CMK (cell line): ENCODE measurements around the gene KCND2.

Source experiments
- DNase-seq: peaks from one replicate; pipeline ENCODE4 v3.0.0-alpha.2; 2010; ENCODE audit warnings: low read depth

The KCND2 gene

DNA sequence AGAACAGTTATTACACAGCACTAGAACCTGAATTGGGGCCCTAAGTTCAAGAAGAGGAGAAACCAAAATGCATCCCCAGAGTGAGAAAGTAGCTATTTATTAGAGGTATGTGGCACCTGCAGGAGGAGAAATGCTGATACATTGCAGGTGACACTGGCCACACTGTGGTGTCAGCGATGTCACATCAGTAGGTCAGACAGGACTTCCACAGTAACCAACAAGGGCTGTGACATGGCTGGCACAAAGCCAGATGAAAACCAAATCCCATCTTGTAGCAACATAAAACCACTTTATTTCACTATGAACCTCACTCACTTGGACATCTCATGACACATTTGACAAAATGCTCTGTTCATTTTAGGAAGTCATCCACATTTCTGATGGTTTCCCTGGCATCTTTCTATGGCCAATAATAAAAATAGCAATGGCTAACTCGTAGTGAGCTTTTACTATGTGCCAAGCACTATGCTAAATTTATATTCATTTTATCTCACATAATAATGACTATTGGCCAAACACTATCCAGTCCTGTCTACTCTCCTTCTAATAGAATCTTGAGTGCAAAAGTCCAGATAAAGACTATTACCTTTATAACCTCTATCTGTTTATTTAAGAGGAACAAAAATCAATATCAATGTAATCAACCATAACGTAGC is 430.7 kb downstream of the KCND2 start:
- no peak for DNase-seq

DNA sequence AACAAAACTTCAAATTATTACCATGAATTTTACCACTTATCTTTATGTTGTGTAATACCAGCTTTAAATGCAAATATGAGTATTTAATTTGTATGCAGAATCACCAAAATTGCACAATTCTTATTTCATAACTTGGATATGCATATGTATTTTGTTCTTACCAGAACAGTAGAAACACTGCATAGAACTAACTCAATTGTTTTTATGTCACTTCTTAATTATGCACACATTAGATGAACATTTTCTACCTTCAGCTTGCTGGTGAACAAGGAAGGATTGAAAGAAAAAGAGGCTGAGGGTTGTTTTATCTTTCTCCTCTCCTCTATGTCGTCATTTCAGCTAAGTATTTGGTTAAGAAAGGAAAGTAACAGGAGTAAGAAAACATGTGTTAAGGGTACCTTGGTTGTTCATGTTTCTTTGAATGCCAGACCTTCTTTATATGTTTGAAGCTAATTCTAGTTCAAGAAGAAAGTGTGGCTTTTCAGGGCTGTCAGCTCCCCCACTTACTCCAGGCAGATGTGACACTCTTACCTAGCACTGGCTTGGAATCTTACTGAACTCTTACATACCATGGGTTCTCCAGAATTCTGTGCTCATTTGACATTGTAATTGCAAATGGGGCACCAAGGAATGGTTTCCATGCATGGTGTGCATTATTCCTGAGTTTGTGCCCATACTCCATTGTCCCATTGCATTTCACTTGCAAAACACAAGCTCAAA is 436.4 kb downstream of the KCND2 start:
- no peak for DNase-seq

DNA sequence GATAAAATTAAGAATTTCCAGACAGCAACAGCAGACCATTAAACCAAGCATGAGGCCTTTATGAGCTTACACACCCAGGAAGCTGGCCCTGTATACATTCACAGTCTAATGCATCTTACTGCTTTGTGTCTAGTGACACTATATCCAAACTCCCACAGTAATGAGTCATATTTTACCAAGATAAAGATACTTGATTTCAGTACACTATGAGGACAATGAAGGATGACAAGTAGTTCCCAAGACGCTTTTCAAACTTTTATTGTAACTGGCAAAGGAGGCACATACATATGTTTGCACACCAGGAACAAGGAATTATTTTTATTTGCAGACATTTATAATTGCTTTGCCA is 437.0 kb downstream of the KCND2 start:
- no peak for DNase-seq

DNA sequence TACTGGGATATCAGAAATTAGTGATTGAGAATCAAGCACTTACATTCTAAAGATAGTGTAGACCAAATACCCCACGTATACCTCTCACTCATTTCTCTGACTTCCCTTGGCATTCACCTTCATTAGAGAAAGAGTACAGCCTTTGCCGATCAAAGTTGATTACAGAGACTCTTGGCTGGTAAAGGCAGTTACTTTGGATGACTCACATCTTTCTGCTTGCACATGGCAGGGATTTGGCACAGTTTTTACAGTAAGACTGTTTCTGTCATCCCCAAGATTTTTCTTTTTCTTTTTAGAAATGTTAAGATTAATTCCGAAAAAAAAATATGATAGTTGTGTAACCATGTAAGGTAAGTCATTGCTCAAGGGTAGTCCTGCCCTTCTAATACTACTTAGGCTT is 442.0 kb downstream of the KCND2 start:
- no peak for DNase-seq

DNA sequence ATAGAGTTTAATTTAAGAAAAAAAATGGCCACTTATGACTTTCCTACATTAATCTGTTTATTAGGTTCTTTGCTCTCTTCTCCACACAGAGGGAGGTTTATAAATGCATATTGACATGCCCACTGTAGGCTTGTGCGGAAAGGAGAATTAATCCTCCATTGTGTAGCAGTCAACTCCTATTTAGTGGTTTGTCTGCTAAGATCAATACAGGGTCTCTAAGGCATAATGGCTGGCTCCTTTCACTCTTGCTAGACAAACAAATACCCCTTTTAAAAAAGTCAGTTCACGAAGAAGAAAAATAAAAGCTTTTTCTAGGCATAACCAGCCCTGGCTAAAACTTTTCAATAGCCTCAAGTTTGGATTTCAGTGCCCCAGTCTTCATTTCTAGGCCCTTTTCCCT is 443.3 kb downstream of the KCND2 start:
- no peak for DNase-seq

DNA sequence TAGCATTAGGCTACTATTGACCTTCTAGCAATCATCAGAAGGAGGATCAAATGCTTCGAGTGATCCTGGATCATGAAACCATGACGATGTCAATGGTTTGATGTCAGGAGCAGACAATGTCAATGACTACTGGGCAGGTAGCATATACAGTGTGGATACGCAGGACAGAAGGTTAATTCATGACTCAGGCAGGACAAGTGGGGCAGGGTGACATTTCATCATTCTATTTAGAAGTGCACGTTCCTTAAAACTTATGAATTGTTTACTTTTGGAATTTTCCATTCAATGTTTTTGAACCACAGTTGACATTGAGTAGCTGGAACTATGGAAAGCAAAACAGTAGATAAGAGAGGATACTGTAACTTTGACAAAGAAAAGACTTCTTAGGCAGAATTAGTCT is 444.2 kb downstream of the KCND2 start:
- DNase-seq, result no peak

DNA sequence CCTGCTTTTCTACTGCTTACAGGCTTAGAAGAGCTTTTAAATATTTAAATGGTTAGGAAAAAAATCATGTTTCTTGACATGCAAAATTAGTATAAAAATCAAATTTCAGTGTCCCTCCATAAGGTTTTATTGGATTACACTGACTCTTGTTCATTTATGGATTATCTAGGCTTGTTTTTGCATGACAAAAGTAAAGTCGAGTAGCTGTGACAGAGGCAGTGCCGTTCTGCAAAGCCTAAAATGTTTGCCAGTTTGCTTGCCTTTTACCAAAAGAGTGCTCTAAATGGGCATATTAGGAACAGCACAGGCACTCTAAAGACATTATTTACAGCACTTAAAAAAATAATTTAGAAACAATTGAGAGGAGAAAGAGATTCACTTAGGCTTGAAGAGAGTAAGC is 445.4 kb downstream of the KCND2 start:
- no peak for DNase-seq

DNA sequence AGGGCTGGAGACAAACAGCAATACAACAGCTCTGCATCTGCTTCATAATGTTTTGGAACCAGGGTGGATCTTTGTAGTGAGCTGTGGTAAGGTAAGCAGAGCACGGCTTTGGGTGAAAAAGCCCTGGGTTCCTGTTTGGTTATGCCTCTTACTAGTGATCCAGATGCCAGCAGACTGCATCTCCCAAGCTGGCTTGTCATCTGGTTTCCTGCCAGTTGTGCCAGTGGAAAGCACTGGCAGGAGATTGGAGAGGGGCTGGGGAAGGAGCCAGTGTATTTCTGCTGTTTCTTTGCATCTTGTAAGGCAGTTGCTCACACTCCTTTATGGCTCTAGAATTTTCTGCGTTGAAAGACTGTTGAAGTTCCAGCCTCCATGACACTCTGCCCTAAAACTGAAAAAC is 447.3 kb downstream of the KCND2 start:
- no peak for DNase-seq

DNA sequence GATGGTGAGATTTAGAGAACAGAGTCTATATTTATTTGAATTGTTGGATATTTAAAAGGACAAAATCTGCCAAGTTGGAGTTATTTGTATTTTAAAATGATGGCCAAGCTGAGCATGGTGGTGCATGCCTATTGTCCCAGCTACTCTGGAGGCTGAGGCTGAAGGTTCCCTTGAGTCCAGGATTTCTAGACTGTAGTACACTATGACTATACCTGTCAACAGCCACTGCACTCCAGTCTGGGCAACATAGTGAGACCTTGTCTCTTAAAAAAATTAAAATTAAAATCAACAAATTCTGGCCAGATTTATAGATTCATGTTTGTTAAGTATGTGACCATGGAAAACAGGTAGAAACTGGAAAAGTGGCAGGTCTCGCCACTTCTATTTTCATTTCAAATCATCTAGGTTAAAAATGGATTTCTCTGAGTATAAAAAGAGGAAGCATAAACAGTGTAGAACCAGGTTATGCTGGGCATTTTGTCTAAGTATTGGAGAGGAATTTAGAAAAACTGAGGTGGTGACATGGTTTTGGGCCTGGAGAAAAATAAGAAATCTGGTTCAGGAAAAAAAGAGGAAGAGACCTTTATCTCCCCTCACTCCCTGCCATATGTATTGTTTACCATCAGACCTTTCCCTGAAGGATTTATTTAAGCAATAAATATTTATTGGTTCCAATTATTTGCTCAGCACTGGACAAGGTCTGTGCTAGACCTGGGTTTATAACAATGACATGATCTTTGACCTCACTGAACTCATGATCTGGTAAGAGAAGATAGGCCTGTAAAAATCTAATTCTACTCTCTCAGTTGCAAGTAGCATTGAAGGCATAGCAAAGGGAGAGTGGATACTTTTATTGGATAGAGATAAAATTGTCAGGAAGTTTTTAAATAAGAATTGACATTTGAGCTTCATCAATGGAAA is 450.8 kb downstream of the KCND2 start:
- DNase-seq, result no peak

DNA sequence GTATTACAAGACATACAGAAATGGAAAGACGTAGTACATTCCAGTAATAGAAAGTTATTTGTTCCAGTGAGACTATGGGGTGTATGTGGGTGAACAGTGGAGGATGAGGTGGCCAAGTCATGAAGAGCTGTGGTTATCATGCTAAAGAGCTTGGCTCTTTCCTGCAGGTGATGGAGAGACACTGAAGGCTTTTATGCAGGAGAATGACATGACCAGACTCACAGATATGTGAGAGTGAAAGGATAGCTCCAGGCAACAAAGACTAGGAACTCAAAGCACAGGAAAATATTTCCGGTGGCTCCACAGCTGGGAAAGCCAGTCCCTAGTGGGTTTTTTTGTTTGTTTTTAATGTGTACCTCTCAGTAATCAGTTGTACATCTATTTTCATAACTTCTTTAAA is 451.5 kb downstream of the KCND2 start:
- DNase-seq, result no peak

DNA sequence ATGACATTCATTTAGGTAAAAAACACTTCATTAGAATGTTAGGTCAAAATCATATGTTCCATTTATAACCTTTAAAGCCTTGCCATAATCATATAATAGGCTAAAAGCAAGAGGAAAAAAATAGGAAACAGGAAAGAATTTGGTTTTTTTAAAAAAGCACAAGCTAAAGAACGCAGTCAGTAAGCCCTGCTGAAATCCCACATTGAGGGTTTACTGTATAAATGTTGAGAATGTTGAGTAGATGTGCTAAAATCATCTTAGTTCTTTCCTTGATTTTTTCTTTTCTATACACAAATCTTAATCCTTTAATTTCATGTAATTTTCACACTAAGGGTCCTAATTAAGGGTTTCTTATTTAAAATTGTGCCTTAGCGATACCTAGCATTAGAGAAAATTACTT is 452.0 kb downstream of the KCND2 start:
- no peak for DNase-seq

DNA sequence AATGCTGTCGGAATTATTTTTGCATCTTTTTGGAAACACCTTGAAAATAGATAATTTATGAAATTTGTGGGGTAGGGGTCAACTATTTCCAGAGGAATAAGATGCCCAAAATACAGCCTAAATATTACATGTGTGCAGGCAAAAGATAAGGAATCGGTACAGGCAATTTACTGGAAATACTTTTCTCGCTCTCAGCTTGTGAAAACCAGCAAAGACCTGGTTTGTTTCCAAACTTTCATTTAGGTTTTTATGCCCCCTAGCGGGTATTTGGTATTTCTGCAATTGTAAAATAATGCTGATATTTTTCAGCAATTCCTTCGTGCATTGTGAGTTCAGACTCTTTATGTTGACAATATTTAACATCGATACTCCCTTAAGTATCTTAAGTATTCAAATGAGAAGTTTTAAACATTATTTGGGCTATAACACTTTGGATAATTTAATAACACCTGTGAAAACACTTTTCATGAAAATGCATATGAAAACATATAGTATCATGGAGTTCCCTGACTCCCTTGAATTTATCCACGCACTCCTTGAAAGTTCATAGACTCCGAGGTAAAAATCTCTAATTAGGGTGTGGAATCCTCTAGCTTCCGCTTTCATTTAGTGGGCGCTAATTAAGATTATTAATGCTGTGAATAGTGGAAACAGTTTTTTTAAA is 452.5 kb downstream of the KCND2 start:
- no peak for DNase-seq

DNA sequence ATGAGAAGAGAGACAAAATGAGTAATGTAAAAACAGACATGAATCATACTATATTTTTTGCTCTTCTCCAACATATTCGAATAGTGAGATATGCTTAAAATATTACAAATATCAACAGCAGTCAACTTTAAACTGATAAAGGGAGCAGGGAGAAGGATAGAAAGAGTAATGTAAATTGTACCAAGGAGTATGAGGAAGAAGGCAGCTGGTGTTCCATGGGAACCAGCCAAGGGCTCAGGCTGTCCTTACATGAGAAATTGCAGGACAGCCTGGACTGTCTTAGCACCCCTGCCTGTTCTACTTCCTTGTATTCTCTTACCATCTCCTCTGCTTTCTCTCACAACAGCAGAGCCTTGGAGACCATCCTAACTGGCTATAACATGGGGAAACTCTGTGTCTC is 456.3 kb downstream of the KCND2 start:
- DNase-seq, result no peak

DNA sequence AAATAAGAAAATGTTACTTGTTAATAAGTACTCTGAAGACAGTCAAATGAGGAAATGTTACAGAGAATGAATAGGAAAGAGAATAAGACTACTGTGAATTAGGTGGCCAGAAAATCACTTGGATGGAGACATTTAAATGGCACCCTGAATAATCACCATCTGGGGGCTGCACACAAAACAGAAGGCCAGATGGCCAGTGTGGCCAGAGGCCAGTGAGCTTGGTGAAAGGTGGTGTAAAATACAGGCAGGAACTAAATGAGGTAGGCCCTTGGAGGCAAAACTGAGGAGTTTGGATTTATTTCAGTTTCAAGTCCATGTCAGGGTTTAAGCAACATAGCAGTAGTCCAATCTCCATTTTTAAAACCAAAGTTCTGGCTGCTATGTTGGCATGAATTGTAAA is 458.3 kb downstream of the KCND2 start:
- DNase-seq, result no peak

DNA sequence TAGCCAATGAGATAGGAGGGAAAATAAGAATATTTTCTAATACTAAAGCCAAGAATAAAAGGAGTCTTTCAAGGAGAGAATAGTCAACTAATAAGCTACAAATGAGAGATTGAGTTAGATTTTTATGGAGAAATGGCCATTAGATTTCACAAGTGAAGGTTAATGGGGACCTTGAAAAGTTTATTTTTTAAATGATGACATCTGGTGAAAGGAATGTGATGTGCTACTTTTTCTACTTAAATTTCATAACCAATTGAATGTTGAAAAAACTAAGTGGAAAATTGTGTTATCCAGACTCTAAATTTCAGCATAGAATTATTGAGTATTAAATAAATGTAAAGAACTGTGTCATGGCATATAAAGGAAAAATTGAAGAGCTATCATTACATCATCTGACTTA is 459.3 kb downstream of the KCND2 start:
- no peak for DNase-seq

DNA sequence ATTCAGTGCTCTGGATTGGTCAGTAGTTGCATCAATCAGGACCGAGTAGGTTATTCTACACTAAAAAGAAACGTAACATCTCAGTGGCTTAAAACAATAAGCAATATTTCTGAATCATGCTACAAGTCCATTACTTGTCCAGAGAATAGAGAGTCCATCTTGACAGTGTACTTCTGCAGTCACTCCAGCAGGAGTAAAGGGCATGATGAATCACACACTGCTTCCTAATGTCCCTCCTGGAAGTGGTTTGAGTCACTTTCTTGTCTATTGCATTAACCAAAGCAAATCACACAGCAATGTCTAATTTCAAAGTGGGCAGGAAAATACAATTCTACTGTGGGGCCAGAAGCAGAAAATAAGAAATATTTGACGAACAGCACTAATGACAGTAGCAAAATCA is 460.2 kb downstream of the KCND2 start:
- DNase-seq, result no peak

DNA sequence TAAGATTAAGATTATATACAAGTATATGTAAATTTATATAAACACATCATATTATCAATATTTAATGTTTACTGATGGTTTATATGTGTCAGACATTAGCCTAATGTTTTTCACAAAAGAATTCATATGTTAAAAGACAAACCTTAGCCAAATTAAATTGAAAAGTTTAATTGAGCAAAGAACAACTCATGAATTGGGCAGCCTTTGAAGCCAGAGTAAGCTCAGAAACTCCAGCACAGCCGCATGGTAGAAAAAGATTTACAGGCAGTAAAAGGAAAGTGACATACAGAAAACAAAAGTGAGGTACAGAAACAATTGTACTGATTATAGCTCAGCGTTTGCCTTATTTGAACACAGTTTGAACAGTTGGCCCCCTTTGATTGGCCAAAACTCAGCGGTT is 460.9 kb downstream of the KCND2 start:
- no peak for DNase-seq

DNA sequence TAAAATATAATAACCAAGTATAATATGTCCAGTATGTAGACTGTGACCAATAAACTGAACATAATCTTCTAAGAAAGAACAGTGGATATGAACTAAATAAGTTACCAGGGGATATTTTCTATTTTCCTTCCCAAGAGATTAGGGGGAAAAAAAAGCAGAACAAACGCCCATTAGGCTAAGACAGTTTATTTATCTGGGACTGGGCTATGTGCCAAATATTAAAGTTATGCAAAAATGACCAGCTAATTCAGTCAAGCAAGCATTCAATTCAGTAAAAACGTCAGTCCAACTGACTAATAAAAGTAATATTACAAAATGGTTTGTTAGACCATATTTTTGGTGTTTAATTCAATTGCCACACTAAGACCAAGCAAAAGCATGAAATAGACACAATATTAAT is 462.8 kb downstream of the KCND2 start:
- DNase-seq, result no peak

DNA sequence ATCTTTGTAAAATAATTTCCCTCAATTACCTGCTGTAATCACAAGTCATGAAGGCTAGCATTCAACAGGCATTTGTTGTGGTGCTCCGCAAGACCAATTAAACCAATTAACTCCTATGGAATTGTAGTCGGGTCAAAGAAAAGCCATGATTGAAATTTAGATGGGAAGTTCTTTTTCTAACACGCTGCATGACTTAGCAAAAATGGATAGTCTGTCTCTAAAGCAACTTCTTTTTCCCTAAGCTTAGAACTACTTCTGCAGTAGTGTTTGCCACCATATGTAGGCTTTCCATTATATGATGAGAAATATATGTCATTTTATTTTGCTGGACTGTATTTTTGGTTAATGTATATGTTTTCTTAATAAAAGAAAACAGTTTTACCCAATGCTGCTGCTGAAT is 465.8 kb downstream of the KCND2 start:
- no peak for DNase-seq

DNA sequence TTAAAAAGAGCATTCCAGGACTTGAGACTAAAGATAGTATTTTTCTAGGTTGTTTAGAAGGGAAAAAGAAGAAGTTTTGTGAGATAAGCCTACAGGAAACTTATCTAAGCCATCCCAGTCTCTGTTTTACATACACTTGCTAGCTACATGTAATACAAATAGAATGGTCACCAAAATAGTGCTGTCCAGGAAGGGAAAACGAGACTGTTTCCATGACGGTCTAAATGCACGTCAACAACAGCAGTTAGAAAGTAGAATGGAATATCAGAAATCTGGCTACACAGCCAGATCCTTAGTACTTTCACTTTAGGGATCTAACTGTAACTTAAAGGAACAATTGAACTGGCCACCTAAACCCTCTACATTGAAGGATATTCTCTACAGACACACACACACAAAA is 467.4 kb downstream of the KCND2 start:
- DNase-seq, result peak; percentile 17

DNA sequence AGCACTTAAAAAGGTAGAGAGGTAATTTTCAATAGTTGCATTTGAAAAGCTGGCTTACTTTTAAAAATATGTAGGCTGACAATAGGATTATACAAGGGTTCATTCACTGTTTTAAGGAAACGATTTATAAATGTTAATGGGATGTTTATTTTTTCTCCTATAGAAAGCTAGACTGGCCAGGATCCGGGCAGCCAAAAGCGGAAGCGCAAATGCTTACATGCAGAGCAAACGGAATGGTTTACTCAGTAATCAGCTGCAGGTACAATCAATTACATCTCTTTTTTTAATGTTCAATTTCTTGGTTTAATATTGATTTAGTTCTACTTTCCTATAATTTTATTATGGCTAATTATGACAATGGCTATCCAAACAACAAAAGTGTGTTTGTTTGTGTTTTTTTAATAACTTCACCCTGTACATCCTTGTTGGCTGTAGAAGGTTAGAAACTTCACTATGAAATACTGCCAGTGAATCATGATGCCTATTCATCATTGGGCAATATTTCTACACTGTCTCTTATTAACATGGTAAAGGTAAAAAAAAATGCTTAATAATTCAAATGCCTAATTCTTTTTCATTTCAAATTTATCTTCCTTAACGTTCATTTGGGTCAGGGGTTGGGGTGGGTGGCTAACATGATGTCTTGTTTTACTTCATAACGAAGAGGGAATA is 468.5 kb downstream of the KCND2 start:
- no peak for DNase-seq

DNA sequence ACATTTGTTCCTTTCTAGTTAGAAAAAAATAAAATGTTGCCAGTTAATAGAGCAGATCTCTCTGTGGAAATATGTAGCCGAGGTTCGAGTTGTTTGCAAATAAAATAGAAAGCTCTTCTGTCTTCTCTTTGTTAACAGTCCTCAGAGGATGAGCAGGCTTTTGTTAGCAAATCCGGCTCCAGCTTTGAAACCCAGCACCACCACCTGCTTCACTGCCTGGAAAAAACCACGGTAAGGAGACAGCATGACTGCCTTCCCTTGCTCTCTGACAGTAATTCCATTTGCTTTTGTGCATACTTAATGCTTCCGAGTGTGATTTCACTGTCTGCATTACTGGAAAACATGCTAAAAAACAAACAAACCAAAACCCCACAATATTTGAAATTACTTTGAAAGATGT is 469.4 kb downstream of the KCND2 start:
- DNase-seq, result no peak
